PC-9 (cell line): ENCODE results near the gene TBPL1.

ENCODE experiments used
- CTCF ChIP-seq: fragments of 200-600 bp; sonication (generic); conservative IDR thresholded peaks from 2 replicates; pipeline ENCODE4 v1.6.1; 2017; ENCODE audit warnings: mixed run types, antibody characterized with exemption, mild to moderate bottlenecking, moderate library complexity
- EZH2 ChIP-seq: fragments of 200-600 bp; sonication (generic); IDR thresholded peaks from 2 replicates; pipeline ENCODE4 v1.8.0; 2017; ENCODE audit warnings: antibody characterized with exemption, low read depth

GRCh38 chr6:134009876-134010275 lies 56.9 kb downstream of the TBPL1 start:
- TF ChIP-seq CTCF: no peak
- no peak for TF ChIP-seq EZH2
